ENCODE data around the gene SUN1. TPM values are rescaled to one million over a fixed set of nuclear protein-coding genes. Genes with fewer than 3 reads are reported as not detected.
"Not testable (repeated sequence)": the region's sequence is repeated elsewhere in the genome, so short reads cannot be mapped to it uniquely, and the experiment has no call there.

Gene SUN1
- total RNA-seq, 1 experiment from 2014 or later: 252 TPM

GRCh38 chr7:907158-907980, 75.1 kb downstream of the SUN1 start:
- no peak for TF ChIP-seq CTCF (IDR thresholded peaks at IDR 0.05; ENCODE audit: unreplicated experiment)
- intact Hi-C loops (cut with micrococcal nuclease; ENCODE audit: unreplicated experiment): no loop called here
- Mint-ChIP-seq H3K4me1 (ENCODE audit: low read depth, unreplicated experiment) (peaks cover 18% of the 10 kb centered on the region), H3K36me3 (ENCODE audit: insufficient read depth, unreplicated experiment) (peaks cover 59% of the 10 kb centered on the region), H3K4me3 (ENCODE audit: low read depth, unreplicated experiment) (no peak overlapping the region), H3K27me3 (ENCODE audit: unreplicated experiment) (peaks cover 21% of the 10 kb centered on the region), H3K9me3 (ENCODE audit: low read depth, unreplicated experiment) (no peaks in the 10 kb centered on the region), H3K27ac (ENCODE audit: unreplicated experiment) (no peak overlapping the region)
- CTCF ChIA-PET: interaction anchor here (1.6 kb wide), 1 partner anchor 10 kb away, joined by 4 read pairs; no protein-coding TSS in a partner anchor
- DNase-seq: no peak
- BruUV-seq (replicated peaks): no TSS peak

- CTCF ChIA-PET: interaction anchor here (1.6 kb wide), 1 partner anchor 10 kb away, joined by 4 read pairs; no protein-coding TSS in a partner anchor
- no peaks in the 10 kb centered on the region for H3K9me3 Mint-ChIP-seq (ENCODE audit: low read depth, unreplicated experiment)
- no peak for TF ChIP-seq CTCF (IDR thresholded peaks at IDR 0.05; ENCODE audit: unreplicated experiment)
- DNase-seq: no peak
- peaks cover 58% of the 10 kb centered on the region for H3K36me3 Mint-ChIP-seq (ENCODE audit: insufficient read depth, unreplicated experiment)
- H3K4me1 Mint-ChIP-seq (ENCODE audit: low read depth, unreplicated experiment): peaks cover 17% of the 10 kb centered on the region
- BruUV-seq (replicated peaks): no TSS peak
- no peak overlapping the region for H3K27ac Mint-ChIP-seq (ENCODE audit: unreplicated experiment)
- H3K4me3 Mint-ChIP-seq (ENCODE audit: low read depth, unreplicated experiment): no peak overlapping the region
- H3K27me3 Mint-ChIP-seq (ENCODE audit: unreplicated experiment): peaks cover 21% of the 10 kb centered on the region
- intact Hi-C loops (cut with micrococcal nuclease; ENCODE audit: unreplicated experiment): no loop called here
These were observed 75.9 kb downstream of the SUN1 start for GRCh38 chr7:908159-908581.

- peak; percentile 69 for DNase-seq
- H3K4me3 Mint-ChIP-seq (ENCODE audit: low read depth, unreplicated experiment); BruUV-seq (replicated peaks); H3K27ac Mint-ChIP-seq (ENCODE audit: unreplicated experiment); H3K9me3 Mint-ChIP-seq (ENCODE audit: low read depth, unreplicated experiment); CTCF ChIA-PET; intact Hi-C loops (cut with micrococcal nuclease; ENCODE audit: unreplicated experiment): not testable (repeated sequence)
- peaks cover 58% of the 10 kb centered on the region for H3K36me3 Mint-ChIP-seq (ENCODE audit: insufficient read depth, unreplicated experiment)
- TF ChIP-seq CTCF (IDR thresholded peaks at IDR 0.05; ENCODE audit: unreplicated experiment): peak; percentile 74
- H3K27me3 Mint-ChIP-seq (ENCODE audit: unreplicated experiment): peaks cover 21% of the 10 kb centered on the region
- H3K4me1 Mint-ChIP-seq (ENCODE audit: low read depth, unreplicated experiment): peaks cover 23% of the 10 kb centered on the region
These were observed 76.5 kb downstream of the SUN1 start for GRCh38 chr7:908591-909357.

- CTCF ChIA-PET: interaction anchor here (0.7 to 1.4 kb wide), 4 partner anchors 8 to 158 kb away, joined by 3 to 11 read pairs (median 4); no protein-coding TSS in a partner anchor
- H3K27me3 Mint-ChIP-seq (ENCODE audit: unreplicated experiment): peaks cover 20% of the 10 kb centered on the region
- intact Hi-C loops (cut with micrococcal nuclease; ENCODE audit: unreplicated experiment): loop anchor here (5.0 kb wide), 1 partner anchor 38 kb away; no protein-coding TSS in a partner anchor
- H3K4me1 Mint-ChIP-seq (ENCODE audit: low read depth, unreplicated experiment): peaks cover 32% of the 10 kb centered on the region
- BruUV-seq (replicated peaks): no TSS peak
- H3K36me3 Mint-ChIP-seq (ENCODE audit: insufficient read depth, unreplicated experiment): peaks cover 63% of the 10 kb centered on the region
- no peak for TF ChIP-seq CTCF (IDR thresholded peaks at IDR 0.05; ENCODE audit: unreplicated experiment)
- DNase-seq: no peak
- H3K27ac Mint-ChIP-seq (ENCODE audit: unreplicated experiment): no peak overlapping the region
- no peaks in the 10 kb centered on the region for H3K9me3 Mint-ChIP-seq (ENCODE audit: low read depth, unreplicated experiment)
- H3K4me3 Mint-ChIP-seq (ENCODE audit: low read depth, unreplicated experiment): no peak overlapping the region
These were observed 77.4 kb downstream of the SUN1 start for GRCh38 chr7:909358-910329.
